HepG2 (cell line): ENCODE results near the gene ACAT2. TPM values are rescaled to one million over a fixed set of nuclear protein-coding genes. Genes with fewer than 3 reads are reported as not detected.

ENCODE experiments used
- ATF4 ChIP-seq, 2 experiments: fragments of 450-650 bp in 1 of 2; sonication (generic) in 1 of 2; formaldehyde crosslinking; IDR thresholded peaks; 2 replicates each; pipeline versions ENCODE4 v1.5.0 to v1.8.0; 2020 to 2022; ENCODE audit warnings: mild to moderate bottlenecking in 1 of 2, missing genetic modification reagents in 1 of 2
- CEBPZ ChIP-seq: IDR thresholded peaks from 2 replicates; pipeline ENCODE4 v1.6.1; 2012; ENCODE audit warnings: low read length, improper control_type of control experiment
- DZIP1 ChIP-seq: sonication (generic); formaldehyde crosslinking; IDR thresholded peaks from 2 replicates; pipeline ENCODE4 v1.5.0; 2020; ENCODE audit warnings: mild to moderate bottlenecking, missing genetic modification reagents
- GTF3A ChIP-seq: sonication (generic); formaldehyde crosslinking; conservative IDR thresholded peaks from 2 replicates; pipeline ENCODE4 v1.4.0; 2020; ENCODE audit warnings: mild to moderate bottlenecking, missing genetic modification reagents
- HDAC2 ChIP-seq: sonication (generic); formaldehyde crosslinking; IDR thresholded peaks from 2 replicates; pipeline ENCODE4 v1.4.0; 2020; ENCODE audit warnings: missing genetic modification reagents
- MTF1 ChIP-seq: sonication (generic); formaldehyde crosslinking; IDR thresholded peaks from 2 replicates; pipeline ENCODE4 v1.5.0; 2020; ENCODE audit warnings: missing genetic modification reagents
- PPARG ChIP-seq: conservative IDR thresholded peaks from 2 replicates; pipeline ENCODE4 v1.6.1; 2016; ENCODE audit warnings: missing biosample characterization, missing genetic modification reagents
- RELA ChIP-seq: sonication (generic); formaldehyde crosslinking; IDR thresholded peaks from 2 replicates; pipeline ENCODE4 v1.4.0; 2020; ENCODE audit warnings: missing genetic modification reagents
- SIX4 ChIP-seq: sonication (generic); formaldehyde crosslinking; IDR thresholded peaks from 2 replicates; pipeline ENCODE4 v1.4.0; 2020; ENCODE audit warnings: missing genetic modification reagents
- TCF7L2 ChIP-seq: IDR thresholded peaks from 2 replicates; pipeline ENCODE4 v1.6.1; 2011; ENCODE audit warnings: mild to moderate bottlenecking, low read depth, low read length, moderate library complexity
- ZBTB42 ChIP-seq: sonication (generic); formaldehyde crosslinking; IDR thresholded peaks from 2 replicates; pipeline ENCODE4 v1.5.0; 2020; ENCODE audit warnings: mild to moderate bottlenecking, missing genetic modification reagents
- ZNF501 ChIP-seq: sonication (generic); formaldehyde crosslinking; IDR thresholded peaks from 2 replicates; pipeline ENCODE4 v1.5.1; 2020; ENCODE audit warnings: mild to moderate bottlenecking, moderate library complexity, missing genetic modification reagents
- ZNF564 ChIP-seq: sonication (generic); formaldehyde crosslinking; IDR thresholded peaks from 2 replicates; pipeline ENCODE4 v1.8.1; 2023; ENCODE audit warnings: mild to moderate bottlenecking, missing genetic modification reagents
- ZNF841 ChIP-seq: sonication (generic); formaldehyde crosslinking; IDR thresholded peaks from 2 replicates; pipeline ENCODE4 v1.8.1; 2023; ENCODE audit warnings: missing genetic modification reagents, borderline replicate concordance
- ZNF878 ChIP-seq: sonication (generic); formaldehyde crosslinking; IDR thresholded peaks from 2 replicates; pipeline ENCODE4 v1.8.1; 2023; ENCODE audit warnings: mild to moderate bottlenecking, missing genetic modification reagents, moderate library complexity
- ZNF879 ChIP-seq: sonication (generic); formaldehyde crosslinking; IDR thresholded peaks from 2 replicates; pipeline ENCODE4 v1.8.1; 2023; ENCODE audit warnings: missing genetic modification reagents
- polyA plus RNA-seq, 8 experiments: library from polyadenylated mRNA; depleted of rRNA in 3 of 8; stranded (reverse) in 7 of 8; unstranded in 1 of 8; fragments of >200 nt; fragmentation: Illumina TruSeq in 4 of 8; extraction: Trizol in 4 of 8; gene quantifications; 2 replicates each; pipeline versions ENCODE4 v1.2.1 to v1.2.3, GENCODE V29; 2011 to 2016; ENCODE audit warnings: low read depth in 4 of 8, missing spikeins in 1 of 8, mixed read lengths in 1 of 8; ENCODE audit not compliant: insufficient read depth in 1 of 8
- total RNA-seq, 5 experiments: library from RNA; depleted of rRNA; stranded (reverse); fragments of >200 nt; fragmentation: Illumina TruSeq; extraction: Trizol; gene quantifications; 2 replicates each; pipeline ENCODE4 v1.2.3, GENCODE V29; 2016; ENCODE audit warnings: low read depth in 1 of 5
- TF ChIP-seq, protein P1 (sequence below): sonication (generic); formaldehyde crosslinking; IDR thresholded peaks from 2 replicates; pipeline ENCODE4 v1.4.0; 2020; ENCODE audit warnings: missing genetic modification reagents
- TF ChIP-seq, protein P2 (sequence below): sonication (generic); formaldehyde crosslinking; IDR thresholded peaks from 2 replicates; pipeline ENCODE4 v1.9.0; 2021; ENCODE audit warnings: missing genetic modification reagents, borderline replicate concordance

ACAT2 gene
- total and polyA plus RNA-seq, 2 of the 13 experiments (the other 11 are each of a cell fraction or from before 2014, with no cell fraction given): 121 to 534 TPM

DNA sequence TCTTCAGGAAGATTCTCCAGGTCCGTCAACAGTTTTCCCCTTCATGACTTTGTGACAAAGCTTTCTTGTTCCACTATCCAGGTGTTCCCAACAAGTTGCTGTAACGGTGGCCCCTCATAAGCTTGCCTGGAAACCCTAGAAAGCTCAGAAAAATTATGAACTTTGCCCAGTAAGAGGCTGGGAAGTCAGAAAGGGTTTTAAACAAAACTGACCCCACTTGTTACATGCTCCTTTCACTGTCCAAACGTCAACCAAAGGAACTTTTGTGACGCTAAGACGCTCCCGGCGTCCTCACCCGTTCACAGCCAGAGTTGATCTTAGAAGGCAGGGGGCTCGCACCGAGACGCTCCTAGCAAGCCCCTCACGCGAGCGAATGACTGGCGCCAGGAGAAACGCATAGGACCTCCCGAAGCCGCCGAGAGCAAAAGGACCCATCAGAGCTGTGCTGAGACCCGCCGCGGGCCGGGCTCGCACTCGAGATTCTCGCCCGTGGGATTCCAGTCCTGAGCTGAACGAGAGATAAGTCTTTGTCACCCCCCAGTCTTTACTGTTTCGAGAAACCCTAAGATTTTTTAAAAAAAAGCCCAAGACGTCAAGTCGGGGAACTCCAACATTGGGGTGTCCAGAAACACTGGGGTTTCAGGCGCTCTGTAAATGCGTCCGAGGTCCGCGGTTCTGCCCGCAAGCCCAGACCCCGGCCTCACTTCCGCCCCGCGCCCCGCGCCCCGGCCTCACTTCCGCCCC lies 544 bp upstream of the ACAT2 start (continued):
- TF ChIP-seq, protein P1, sequence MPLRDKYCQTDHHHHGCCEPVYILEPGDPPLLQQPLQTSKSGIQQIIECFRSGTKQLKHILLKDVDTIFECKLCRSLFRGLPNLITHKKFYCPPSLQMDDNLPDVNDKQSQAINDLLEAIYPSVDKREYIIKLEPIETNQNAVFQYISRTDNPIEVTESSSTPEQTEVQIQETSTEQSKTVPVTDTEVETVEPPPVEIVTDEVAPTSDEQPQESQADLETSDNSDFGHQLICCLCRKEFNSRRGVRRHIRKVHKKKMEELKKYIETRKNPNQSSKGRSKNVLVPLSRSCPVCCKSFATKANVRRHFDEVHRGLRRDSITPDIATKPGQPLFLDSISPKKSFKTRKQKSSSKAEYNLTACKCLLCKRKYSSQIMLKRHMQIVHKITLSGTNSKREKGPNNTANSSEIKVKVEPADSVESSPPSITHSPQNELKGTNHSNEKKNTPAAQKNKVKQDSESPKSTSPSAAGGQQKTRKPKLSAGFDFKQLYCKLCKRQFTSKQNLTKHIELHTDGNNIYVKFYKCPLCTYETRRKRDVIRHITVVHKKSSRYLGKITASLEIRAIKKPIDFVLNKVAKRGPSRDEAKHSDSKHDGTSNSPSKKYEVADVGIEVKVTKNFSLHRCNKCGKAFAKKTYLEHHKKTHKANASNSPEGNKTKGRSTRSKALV: no peak
- TF ChIP-seq ATF4 (CRISPR knock-in tag; IDR thresholded peaks at IDR 0.05): 0 out of 4 replicates have a peak, but pooled peaks of 1 of the 2 experiments have one; percentile 12
- TF ChIP-seq, protein P2, sequence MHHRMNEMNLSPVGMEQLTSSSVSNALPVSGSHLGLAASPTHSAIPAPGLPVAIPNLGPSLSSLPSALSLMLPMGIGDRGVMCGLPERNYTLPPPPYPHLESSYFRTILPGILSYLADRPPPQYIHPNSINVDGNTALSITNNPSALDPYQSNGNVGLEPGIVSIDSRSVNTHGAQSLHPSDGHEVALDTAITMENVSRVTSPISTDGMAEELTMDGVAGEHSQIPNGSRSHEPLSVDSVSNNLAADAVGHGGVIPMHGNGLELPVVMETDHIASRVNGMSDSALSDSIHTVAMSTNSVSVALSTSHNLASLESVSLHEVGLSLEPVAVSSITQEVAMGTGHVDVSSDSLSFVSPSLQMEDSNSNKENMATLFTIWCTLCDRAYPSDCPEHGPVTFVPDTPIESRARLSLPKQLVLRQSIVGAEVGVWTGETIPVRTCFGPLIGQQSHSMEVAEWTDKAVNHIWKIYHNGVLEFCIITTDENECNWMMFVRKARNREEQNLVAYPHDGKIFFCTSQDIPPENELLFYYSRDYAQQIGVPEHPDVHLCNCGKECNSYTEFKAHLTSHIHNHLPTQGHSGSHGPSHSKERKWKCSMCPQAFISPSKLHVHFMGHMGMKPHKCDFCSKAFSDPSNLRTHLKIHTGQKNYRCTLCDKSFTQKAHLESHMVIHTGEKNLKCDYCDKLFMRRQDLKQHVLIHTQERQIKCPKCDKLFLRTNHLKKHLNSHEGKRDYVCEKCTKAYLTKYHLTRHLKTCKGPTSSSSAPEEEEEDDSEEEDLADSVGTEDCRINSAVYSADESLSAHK: no peak
- TF ChIP-seq ZNF878 (CRISPR knock-in tag): no peak
- no peak for TF ChIP-seq GTF3A (CRISPR knock-in tag)
- no peak; the same call in 1 of the 2 replicates for TF ChIP-seq ZNF879 (CRISPR knock-in tag)
- no peak for TF ChIP-seq HDAC2 (CRISPR knock-in tag)
- peak; percentile 68 for TF ChIP-seq ZNF501
- TF ChIP-seq RELA (CRISPR knock-in tag): no peak
- no peak for TF ChIP-seq TCF7L2
- TF ChIP-seq ZBTB42: no peak; the same call in 1 of the 2 replicates
- TF ChIP-seq CEBPZ: no peak
- no peak for TF ChIP-seq ZNF841
- TF ChIP-seq MTF1 (CRISPR knock-in tag): no peak
- no peak for TF ChIP-seq SIX4
- TF ChIP-seq PPARG (CRISPR knock-in tag): no peak
- no peak for TF ChIP-seq ZNF564
- no peak for TF ChIP-seq DZIP1 (CRISPR knock-in tag)
